Measurements from ENCODE around the gene NRCAM.

Gene NRCAM

GRCh38 chr7:108440613-108441012 lies 15.6 kb downstream of the NRCAM start (continued):
- no peak for TF ChIP-seq ZNF18 (tag by site-specific recombination; IDR thresholded peaks at IDR 0.05)
- TF ChIP-seq ZNF184 (tag by site-specific recombination; IDR thresholded peaks at IDR 0.05), result no peak

GRCh38 chr7:108436906-108437305 lies 19.3 kb downstream of the NRCAM start:
- H3K27ac ChIP-seq (ENCODE audit: extremely low read depth, low read depth, low read length), result no peak overlapping the region
- TF ChIP-seq BCL6B (tag by site-specific recombination; IDR thresholded peaks at IDR 0.05) (no peak), ZNF169 (tag by site-specific recombination; IDR thresholded peaks at IDR 0.05) (no peak), OVOL3 (tag by site-specific recombination; IDR thresholded peaks at IDR 0.05) (no peak), HOXA7 (CRISPR knock-in tag; IDR thresholded peaks at IDR 0.05; ENCODE audit: borderline replicate concordance) (no peak), ZNF658 (tag by site-specific recombination; IDR thresholded peaks at IDR 0.05) (no peak), KLF10 (tag by site-specific recombination; IDR thresholded peaks at IDR 0.05) (no peak), ZBTB49 (tag by site-specific recombination; IDR thresholded peaks at IDR 0.05; ENCODE audit: low read depth) (no peak), ZBTB26 (tag by site-specific recombination; optimal IDR thresholded peaks at IDR 0.05) (no peak), ZNF580 (tag by site-specific recombination; IDR thresholded peaks at IDR 0.05) (0 out of 2 replicates have a peak, but pooled peaks have one; percentile 52), OSR2 (tag by site-specific recombination; IDR thresholded peaks at IDR 0.05) (no peak), ZNF146 (tag by site-specific recombination; IDR thresholded peaks at IDR 0.05) (peak; percentile 90), ZSCAN5A (tag by site-specific recombination; IDR thresholded peaks at IDR 0.05) (no peak), ZNF404 (tag by site-specific recombination; IDR thresholded peaks at IDR 0.05) (no peak), ZFP3 (tag by site-specific recombination; IDR thresholded peaks at IDR 0.05; ENCODE audit: low read depth) (no peak), ZIC2 (tag by site-specific recombination; IDR thresholded peaks at IDR 0.05) (no peak)
- H3K36me3 ChIP-seq (ENCODE audit: control insufficient read depth in 2 of 2, insufficient read depth in 1 of 2, low read length in 2 of 2), result no peaks in the 10 kb centered on the region
- H3K4me3 ChIP-seq (ENCODE audit: low read depth, low read length), result no peak overlapping the region
- peaks cover 4% of the 10 kb centered on the region; the same call in 1 of the 2 replicates for H3K4me1 ChIP-seq (ENCODE audit: control insufficient read depth, insufficient read depth, low read length)
- POLR2A ChIA-PET, result no interaction called here
- CTCF ChIA-PET, result interaction anchor here (0.9 kb wide), 1 partner anchor 60 kb away, joined by 3 read pairs; no protein-coding TSS in a partner anchor
- no peaks in the 10 kb centered on the region for H3K9me3 ChIP-seq (ENCODE audit: control insufficient read depth, insufficient read depth, low read depth, low read length)
